NCI-H2081 treated with DMSO at 0.1 percent for 48 hours (cell line): ENCODE results near the gene PRPF4.

ENCODE experiments used
- DNase-seq: peaks from one replicate; lab custom pipeline; 2025; lab: John Stamatoyannopoulos, UW

The PRPF4 gene

DNA sequence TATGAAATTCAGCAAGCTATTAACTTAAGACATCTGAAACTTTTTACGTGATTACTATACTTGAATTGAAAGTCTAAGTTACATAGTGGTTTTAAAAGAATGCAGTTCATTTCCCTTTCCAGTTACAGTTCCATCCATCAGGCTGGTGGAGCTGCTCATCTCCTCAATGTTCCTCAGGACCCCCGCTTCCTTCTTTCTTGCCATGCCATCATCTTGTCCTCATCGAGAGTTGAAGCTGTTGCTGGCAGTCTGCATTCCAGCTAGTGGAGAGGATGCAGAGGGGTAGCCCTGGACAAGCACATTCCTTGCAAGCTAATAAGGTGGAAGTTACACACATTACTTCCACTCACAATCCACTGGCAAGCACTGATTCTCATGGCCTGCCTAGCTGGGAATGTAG is 36.5 kb downstream of the PRPF4 start:
- no peak for DNase-seq

GRCh38 chr9:113313261-113313660 is 37.8 kb downstream of the PRPF4 start:
- DNase-seq, result no peak

DNA sequence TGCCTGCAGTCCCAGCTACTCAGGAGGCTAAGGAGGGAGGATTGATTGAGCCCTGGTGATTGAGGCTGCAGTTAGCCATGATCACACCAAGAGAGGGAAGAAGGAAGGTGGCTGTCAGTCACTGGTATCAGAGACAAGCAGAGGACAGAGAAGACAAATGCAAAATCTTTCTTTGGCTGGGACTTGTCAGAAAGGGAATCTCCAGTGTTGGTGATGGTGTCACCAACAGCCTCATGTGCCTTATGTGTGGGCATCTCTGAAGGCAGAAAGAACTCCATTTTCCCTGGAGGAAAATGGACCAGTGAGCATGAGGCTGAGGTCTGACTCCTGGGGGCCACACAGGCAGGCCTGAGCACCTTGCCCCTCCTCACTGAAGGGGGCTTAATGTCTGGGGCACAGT is 39.8 kb downstream of the PRPF4 start:
- DNase-seq, result no peak

GRCh38 chr9:113316030-113316429 is 40.6 kb downstream of the PRPF4 start:
- DNase-seq, result no peak

DNA sequence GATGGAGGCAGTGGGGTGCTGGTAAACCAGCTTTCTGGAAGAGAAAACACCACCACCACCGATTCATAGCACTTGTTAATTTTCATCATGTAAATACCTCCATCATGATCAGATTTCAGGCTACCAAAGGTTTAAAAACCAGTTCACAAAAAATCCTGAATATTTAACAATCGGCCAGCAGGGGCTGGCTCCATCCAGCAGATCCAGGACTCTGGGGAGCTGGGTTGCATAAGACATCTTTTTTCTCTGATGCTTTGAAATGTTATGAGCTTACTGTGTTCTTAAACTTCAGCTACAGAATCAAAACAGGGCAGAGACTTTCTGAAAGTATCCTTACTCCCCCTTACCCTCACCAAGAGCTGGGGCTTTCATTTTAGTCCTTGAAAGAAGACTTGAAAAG is 42.3 kb downstream of the PRPF4 start:
- DNase-seq, result no peak

DNA sequence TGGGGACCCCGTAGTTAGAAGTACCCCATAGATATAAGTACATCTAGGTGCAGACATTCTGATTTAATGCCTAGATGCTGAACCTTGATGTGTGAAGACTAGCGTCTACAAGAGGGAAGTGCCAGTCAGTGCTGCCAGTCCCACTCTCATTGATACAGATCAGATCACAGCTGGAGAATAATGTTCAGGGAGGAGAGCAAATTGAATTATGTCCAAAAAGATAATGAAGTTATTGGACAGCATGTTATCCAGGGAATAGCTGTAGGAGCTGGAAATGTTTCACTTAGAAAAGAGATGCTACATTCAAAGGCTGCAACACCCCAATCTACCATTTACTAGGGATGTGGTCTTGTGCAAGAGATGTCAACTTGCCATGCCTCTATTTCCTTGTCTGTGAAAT is 43.6 kb downstream of the PRPF4 start:
- no peak for DNase-seq

GRCh38 chr9:113320051-113320450 is 44.6 kb downstream of the PRPF4 start:
- DNase-seq, result no peak

GRCh38 chr9:113322671-113323070 is 47.2 kb downstream of the PRPF4 start:
- DNase-seq, result no peak

DNA sequence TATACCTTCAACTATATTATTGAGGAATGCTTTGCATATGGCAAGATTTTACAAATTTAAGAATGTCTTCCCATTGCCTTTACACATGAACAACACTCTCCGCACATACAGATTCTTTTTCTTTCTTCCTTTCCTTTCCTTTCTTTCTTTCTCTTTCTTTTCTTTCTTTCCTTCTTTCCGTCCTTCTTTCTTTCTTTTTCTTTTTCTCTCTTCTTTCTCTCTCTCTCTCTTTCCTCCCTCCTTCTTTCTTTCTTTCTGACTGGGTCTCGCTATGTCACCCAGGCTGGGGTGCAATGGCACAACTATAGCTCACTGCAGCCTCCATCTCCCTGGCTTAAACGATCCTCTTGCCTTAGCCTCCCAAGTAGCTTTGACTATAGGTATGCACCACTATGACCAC is 50.8 kb downstream of the PRPF4 start:
- no peak for DNase-seq

GRCh38 chr9:113328045-113328782 is 52.8 kb downstream of the PRPF4 start:
- DNase-seq, result no peak

DNA sequence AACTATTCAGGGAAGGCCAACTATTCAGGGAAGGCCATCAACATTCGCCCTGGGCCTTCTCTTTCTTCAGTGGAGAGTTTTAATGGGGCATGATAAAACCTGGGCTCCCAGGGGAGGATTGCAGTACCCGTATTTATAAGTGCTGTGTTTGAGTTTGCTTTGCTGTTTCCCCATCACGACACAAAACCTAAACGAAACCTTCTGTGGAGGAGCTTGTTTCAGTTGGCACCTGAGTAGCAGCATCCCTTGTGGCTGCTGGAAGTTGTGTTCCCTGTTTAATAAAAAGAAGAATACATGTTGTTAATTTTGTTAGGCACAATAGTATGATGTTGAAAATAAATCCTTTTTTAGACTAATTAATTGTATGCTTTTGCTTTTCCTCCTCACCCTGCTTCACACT is 56.3 kb downstream of the PRPF4 start:
- DNase-seq, result no peak

DNA sequence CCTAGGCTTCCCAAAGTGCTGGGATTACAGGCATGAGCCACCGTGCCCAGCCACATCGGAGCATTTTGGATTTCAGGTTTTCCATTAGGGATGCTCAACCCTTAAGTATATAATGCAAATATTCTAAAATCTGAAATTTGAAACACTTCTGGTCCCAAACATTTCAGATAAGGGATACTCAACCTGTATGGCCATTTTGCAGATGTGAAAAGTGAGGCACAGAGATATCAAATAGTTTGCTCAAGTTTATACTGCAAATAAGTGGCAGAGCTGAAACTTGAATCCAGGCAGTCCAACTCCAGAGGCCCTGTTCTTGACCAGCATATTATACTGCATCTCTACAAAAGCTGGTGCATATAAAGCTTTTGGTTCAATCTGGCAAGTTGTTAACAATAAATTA is 62.3 kb downstream of the PRPF4 start:
- no peak for DNase-seq

DNA sequence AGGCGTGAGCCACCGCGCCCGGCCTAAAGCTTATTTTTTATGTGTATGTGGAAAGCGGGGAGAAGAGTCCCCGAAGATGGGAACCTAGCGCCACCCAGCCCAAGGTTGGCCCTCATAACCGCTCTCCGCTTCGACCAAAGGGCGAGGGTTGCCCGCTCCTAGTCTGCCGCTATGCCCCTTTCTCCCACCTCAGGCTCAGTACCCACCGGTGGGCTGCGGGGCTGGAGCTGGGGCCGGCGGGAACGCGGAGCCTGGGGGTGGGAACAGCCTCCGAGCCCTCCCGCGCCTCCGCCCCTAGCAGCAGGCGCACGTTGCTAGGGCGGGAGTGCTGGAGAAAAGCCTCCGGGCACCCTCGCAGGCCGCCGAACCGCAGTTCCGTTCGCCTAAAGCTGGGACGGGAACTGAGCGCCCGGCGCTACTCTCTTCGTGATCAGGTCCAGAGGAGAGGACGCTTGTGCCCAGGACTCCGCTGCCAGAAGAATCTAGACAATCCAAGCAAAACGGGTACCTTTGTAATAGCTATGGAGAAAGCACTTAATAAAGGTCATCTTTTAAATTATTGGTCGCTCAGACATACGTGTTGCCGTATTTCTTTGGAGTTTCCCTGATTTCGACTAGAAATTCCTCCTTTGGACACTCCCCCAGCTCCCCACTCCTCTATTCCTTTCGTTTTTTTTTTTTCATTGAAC is 64.7 kb downstream of the PRPF4 start, which contains the start of gene WDR31:
WDR31 (minus strand) TSS at position 265 of the 689 bp plus-strand sequence. CDS start 8,253 bp downstream, outside the sequence.
- DNase-seq, result peak; percentile 25

- DNase-seq, result no peak
Measured at GRCh38 chr9:113341712-113342410, 66.4 kb downstream of the PRPF4 start.
